ENCODE measurements around the gene LYZL6. TPM values are rescaled to one million over a fixed set of nuclear protein-coding genes. Genes with fewer than 3 reads are reported as not detected.

LYZL6 gene
- total RNA-seq, 2 donors from 2014 or later = not detected

GRCh38 chr17:35913609-35914008 is 29.9 kb downstream of the LYZL6 start:
- H3K4me1 ChIP-seq = no peaks in the 10 kb centered on the region
- no peaks in the 10 kb centered on the region for H3K9me3 ChIP-seq
- no peaks in the 10 kb centered on the region for H3K36me3 ChIP-seq
- TF ChIP-seq CTCF (IDR thresholded peaks at IDR 0.05) = no peak
- no peaks in the 10 kb centered on the region for H3K27me3 ChIP-seq
- H3K4me3 ChIP-seq = no peak overlapping the region
- DNase-seq (ENCODE audit: low spot score) = no peak
- H3K27ac ChIP-seq = no peak overlapping the region

DNA sequence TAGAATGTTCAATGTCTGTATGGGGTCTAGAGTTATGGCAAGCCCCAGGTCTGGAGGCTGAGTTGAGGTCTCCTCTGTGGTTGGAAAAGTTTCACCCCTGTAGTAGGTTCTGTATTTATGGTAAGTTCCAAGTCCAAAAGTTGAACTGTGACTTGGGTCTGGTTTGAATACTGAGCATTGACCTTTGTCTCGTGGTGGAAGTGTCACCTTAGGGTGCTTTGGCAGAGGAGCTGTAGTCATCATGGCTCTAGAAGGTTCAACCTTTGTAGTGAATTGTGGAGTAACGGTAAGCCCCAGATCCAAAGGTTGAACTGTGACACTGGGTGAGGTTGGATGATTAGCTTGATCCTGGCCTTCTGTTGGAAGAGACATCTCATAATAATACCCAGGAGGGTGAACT is 30.6 kb downstream of the LYZL6 start:
- Histone ChIP-seq H3K4me1 (no peaks in the 10 kb centered on the region), H3K27me3 (no peaks in the 10 kb centered on the region), H3K36me3 (no peaks in the 10 kb centered on the region), H3K9me3 (no peaks in the 10 kb centered on the region), H3K27ac (no peak overlapping the region), H3K4me3 (no peak overlapping the region)
- DNase-seq (ENCODE audit: low spot score) = no peak
- TF ChIP-seq CTCF (IDR thresholded peaks at IDR 0.05) = no peak

GRCh38 chr17:35912339-35912912 is 31.1 kb downstream of the LYZL6 start:
- Histone ChIP-seq H3K9me3 (no peaks in the 10 kb centered on the region), H3K27me3 (no peaks in the 10 kb centered on the region), H3K36me3 (no peaks in the 10 kb centered on the region), H3K27ac (no peak overlapping the region), H3K4me1 (no peaks in the 10 kb centered on the region), H3K4me3 (no peak overlapping the region)
- DNase-seq (ENCODE audit: low spot score) = no peak
- no peak for TF ChIP-seq CTCF (IDR thresholded peaks at IDR 0.05)

- no peak for TF ChIP-seq CTCF (IDR thresholded peaks at IDR 0.05)
- no peak overlapping the region for H3K4me3 ChIP-seq
- no peak for DNase-seq (ENCODE audit: low spot score)
Observed at GRCh38 chr17:35909408-35909807, 34.1 kb downstream of the LYZL6 start.

GRCh38 chr17:35907691-35908090 is 35.8 kb downstream of the LYZL6 start:
- no peak for DNase-seq (ENCODE audit: low spot score)
- Histone ChIP-seq H3K36me3 (no peaks in the 10 kb centered on the region), H3K27ac (no peak overlapping the region), H3K4me3 (no peak overlapping the region), H3K4me1 (no peaks in the 10 kb centered on the region), H3K27me3 (no peaks in the 10 kb centered on the region), H3K9me3 (no peaks in the 10 kb centered on the region)
- no peak for TF ChIP-seq CTCF (IDR thresholded peaks at IDR 0.05)

More at GRCh38 chr17:35909408-35909807, 34.1 kb downstream of the LYZL6 start:
- no peaks in the 10 kb centered on the region for H3K9me3 ChIP-seq
- no peaks in the 10 kb centered on the region for H3K4me1 ChIP-seq
- no peak overlapping the region for H3K27ac ChIP-seq
- H3K27me3 ChIP-seq = no peaks in the 10 kb centered on the region
- no peaks in the 10 kb centered on the region for H3K36me3 ChIP-seq

Data from right atrium auricular region (tissue), 2 donors.